Measurements from ENCODE around the gene POLD1. TPM values are rescaled to one million over a fixed set of nuclear protein-coding genes. Genes with fewer than 3 reads are reported as not detected.

POLD1 gene
- total RNA-seq, 4 donors from 2014 or later = 4.1 to 15.6 (median 10.9) TPM

DNA sequence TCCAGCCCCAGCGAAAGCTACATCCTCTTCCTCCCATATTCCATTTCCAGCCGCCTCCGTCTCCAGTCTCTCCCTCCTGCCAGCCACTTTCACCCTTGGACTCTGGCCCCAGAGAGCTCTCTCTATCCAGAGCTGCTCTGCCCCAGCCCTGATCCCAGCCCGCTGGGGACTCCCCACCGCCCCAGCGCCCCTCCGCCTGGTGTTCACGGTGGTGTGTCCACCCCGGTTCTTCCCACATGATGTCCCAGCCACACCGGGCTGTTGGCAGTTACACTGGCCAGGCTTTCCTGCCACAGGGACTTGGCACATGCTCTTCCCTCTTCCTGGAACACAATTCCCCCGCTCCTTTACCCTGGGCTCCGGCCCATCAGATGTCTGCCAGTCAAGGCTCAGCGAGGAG, 80.9 kb downstream of the POLD1 start:
- TF ChIP-seq CTCF (IDR thresholded peaks at IDR 0.05; ENCODE audit: low read depth) = no peak

DNA sequence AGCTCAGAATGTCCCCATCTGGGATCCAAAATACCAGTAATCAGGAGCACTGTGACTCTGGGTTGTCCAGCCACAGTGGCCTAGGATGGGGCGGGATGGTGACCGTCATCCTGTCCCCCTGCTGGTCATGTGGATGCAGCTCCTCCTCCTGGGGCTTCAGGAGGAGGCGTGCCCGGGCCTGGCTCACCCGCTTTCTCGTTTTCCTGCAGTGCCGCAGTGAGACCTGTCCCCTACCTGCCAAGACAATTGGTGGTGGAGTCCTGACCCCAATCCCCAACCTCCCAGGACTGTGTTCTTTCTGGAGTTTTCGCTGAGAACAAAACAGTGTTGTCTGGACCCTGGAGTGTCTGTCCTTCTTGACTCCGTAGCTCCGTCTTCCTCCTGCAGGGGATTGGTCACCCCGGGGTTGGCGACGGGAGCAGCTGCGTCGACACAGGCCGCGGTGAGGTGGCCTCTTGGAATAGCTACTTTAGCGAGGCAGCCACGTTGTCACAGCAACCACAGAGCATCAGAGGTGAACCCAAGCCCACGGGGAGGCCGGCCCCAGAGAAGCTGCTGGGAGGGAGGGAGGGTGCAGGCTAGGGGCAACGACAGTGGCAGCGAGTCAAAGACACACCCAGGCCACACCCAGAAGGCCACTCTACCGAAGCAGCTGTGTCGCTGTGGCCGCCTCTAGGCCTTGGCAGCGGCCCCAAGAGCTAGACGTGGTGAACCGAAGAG, 82.0 kb downstream of the POLD1 start:
- TF ChIP-seq CTCF (IDR thresholded peaks at IDR 0.05; ENCODE audit: low read depth) = no peak

DNA sequence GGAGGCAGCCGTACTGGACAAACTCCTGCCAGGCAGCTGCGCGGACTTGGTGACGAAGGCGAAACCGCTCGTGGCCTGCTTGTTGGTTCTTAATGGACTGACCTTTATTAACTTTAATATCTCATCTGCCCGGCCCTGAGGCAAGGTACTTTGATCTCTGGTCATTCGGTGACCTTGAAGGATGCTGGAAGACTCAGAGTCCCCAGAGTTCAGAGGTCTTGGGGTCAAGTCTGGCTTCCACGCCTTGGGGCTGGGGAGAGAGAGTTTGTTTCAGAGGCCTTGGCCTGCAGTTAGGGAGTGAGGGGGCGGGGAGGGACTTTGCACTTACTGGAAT, 82.5 kb downstream of the POLD1 start:
- TF ChIP-seq CTCF (IDR thresholded peaks at IDR 0.05; ENCODE audit: low read depth) = no peak

DNA sequence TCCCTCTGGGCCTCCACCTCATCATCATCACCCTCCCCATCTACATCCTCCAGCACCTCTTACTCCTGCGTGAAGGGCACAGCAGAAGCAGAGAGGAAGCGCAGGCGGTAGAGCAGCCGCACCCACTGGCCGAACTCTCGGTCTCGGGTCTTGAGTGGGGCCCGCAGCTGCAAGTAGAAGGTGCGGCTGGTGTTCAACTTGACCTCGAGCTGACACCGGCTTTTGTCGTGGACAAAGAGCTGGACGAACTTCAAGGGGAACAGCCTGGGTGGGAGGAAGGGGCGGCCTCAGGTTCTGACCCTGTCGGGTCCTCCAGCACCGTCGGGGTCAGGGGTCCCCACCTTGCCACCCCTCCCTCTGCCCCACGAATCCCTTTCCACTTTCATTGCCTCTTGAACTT, 83.4 kb downstream of the POLD1 start:
- TF ChIP-seq CTCF (IDR thresholded peaks at IDR 0.05; ENCODE audit: low read depth) = no peak

Other genes with a start within 250 kb of the POLD1 start
- not detected for gene IZUMO2, start 221.1 kb upstream of the POLD1 start, total RNA-seq
- 10 to 100 TPM in 2 of 4 donors, 1 to 10 TPM in 2; 8.3 to 82.1 (median 12.4) TPM for gene MYH14, start 180.7 kb upstream of the POLD1 start, total RNA-seq
- under 1 TPM; 0.16 to 0.75 (median 0.28) TPM for gene KCNC3, start 55.0 kb upstream of the POLD1 start, total RNA-seq
- gene NAPSA, start 18.7 kb upstream of the POLD1 start, total RNA-seq = 1 to 10 TPM in 1 of 4 donors, under 1 TPM in 2, not detected in 1; 0.66 to 1.3 (median 0.85) TPM
- gene NR1H2, start 7.9 kb upstream of the POLD1 start, total RNA-seq = 10 to 100 TPM; 39.9 to 95.9 (median 75.3) TPM
- not detected for gene SPIB, start 34.6 kb downstream of the POLD1 start, total RNA-seq
- gene MYBPC2, start 48.5 kb downstream of the POLD1 start, total RNA-seq = not detected
- gene EMC10, start 92.2 kb downstream of the POLD1 start, total RNA-seq = 10 to 100 TPM; 10.9 to 63.4 (median 47.2) TPM
- not detected for gene GARIN5A, start 92.5 kb downstream of the POLD1 start, total RNA-seq
- 10 to 100 TPM in 3 of 4 donors, 1 to 10 TPM in 1; 6.8 to 36.5 (median 27.1) TPM for gene JOSD2, start 126.8 kb downstream of the POLD1 start, total RNA-seq
- gene ASPDH, start 129.6 kb downstream of the POLD1 start, total RNA-seq = not detected
- gene LRRC4B, start 184.1 kb downstream of the POLD1 start, total RNA-seq = under 1 TPM in 3 of 4 donors, not detected in 1; 0.19 to 0.34 (median 0.22) TPM